HCT116 (cell line): ENCODE data around the gene ADGRG6. TPM values are rescaled to one million over a fixed set of nuclear protein-coding genes. Genes with fewer than 3 reads are reported as not detected.

ENCODE experiments used
- ATAC-seq: fragments of 200-7000 bp; cut with Tn5 transposase; 2 replicates; pipeline ENCODE4 v1.9.1; 2020; ENCODE audit warnings: mild to moderate bottlenecking, moderate library complexity
- BruUV-seq: library from RNA; stranded (reverse); fragments of 400-500 nt; replicated peaks from 2 replicates; lab custom pipeline; 2021; lab: Mats Ljungman, UMichigan
- CTCF ChIA-PET: fragments of 300-600 bp; sonication (Branson Sonifier 250); formaldehyde crosslinking; loops from one replicate; lab custom pipeline; 2021; ENCODE audit warnings: antibody characterized with exemption; lab: Charles Lee
- POLR2A ChIA-PET: fragments of 300-600, 350-600 bp; sonication (Branson Sonifier 250); formaldehyde crosslinking; loops from one replicate; lab custom pipeline; 2021; ENCODE audit warnings: antibody characterized with exemption; lab: Charles Lee
- RAD21 ChIA-PET, 2 experiments: fragments of 300-600 bp; sonication (Branson Sonifier 250); formaldehyde crosslinking; loops; one replicate each; lab custom pipeline; 2023; ENCODE audit warnings: low total read pairs in 2 of 2; ENCODE audit not compliant: uncharacterized antibody in 2 of 2, unreplicated experiment in 2 of 2, low non-redundant PET in 1 of 2; lab: Charles Lee
- DNase-seq: peaks from one replicate; pipeline ENCODE4 v3.0.0-alpha.2; 2010; ENCODE audit warnings: low read depth, low spot score
- H2AFZ ChIP-seq: fragments of 200-600 bp; shearing (Covaris generic), sonication (generic); 2 replicates; pipeline ENCODE4 v1.6.1; 2017; ENCODE audit warnings: low read depth, mixed run types, mixed read lengths, antibody characterized with exemption, low read length; ENCODE audit not compliant: poor library complexity, severe bottlenecking
- H3K27ac ChIP-seq: 2 replicates; pipeline ENCODE4 v1.5.1; 2012; ENCODE audit warnings: low read depth, low read length
- H3K27me3 ChIP-seq: fragments of 200-600 bp; sonication (generic); 2 replicates; pipeline ENCODE4 v1.6.1; 2016; ENCODE audit warnings: mixed run types, low read length, mixed read lengths; ENCODE audit not compliant: insufficient read depth
- H3K36me3 ChIP-seq, 2 experiments: fragments of 200-500 bp in 1 of 2; fragments of 200-600 bp in 1 of 2; sonication (Bioruptor generic) in 1 of 2; sonication (generic) in 1 of 2; 2 replicates each; pipeline versions ENCODE4 v1.5.1 to v1.6.1; 2014 to 2016; ENCODE audit warnings: low read length in 2 of 2, inconsistent platforms in 1 of 2, mixed read lengths in 1 of 2, mixed run types in 1 of 2; ENCODE audit not compliant: insufficient read depth in 2 of 2, control insufficient read depth in 1 of 2
- H3K4me1 ChIP-seq, 2 experiments: fragments of 200-600 bp in 1 of 2; sonication (generic) in 1 of 2; 2 replicates each; pipeline versions ENCODE4 v1.5.1 to v1.6.1; 2012 to 2017; ENCODE audit warnings: low read length in 2 of 2, inconsistent platforms in 1 of 2, mild to moderate bottlenecking in 1 of 2, mixed read lengths in 1 of 2, mixed run types in 1 of 2, moderate library complexity in 1 of 2; ENCODE audit not compliant: insufficient read depth in 2 of 2, control insufficient read depth in 1 of 2
- H3K4me2 ChIP-seq: fragments of 200-600 bp; sonication (generic); 2 replicates; pipeline ENCODE4 v1.6.1; 2017; ENCODE audit warnings: mixed run types, low read length, mixed read lengths
- H3K4me3 ChIP-seq, 2 experiments: fragments of 200-600 bp in 1 of 2; sonication (generic) in 1 of 2; replicated peaks in 1 of 2; 2 replicates each; pipeline ENCODE4 v1.5.1; 2011 to 2016; ENCODE audit warnings: low read length in 2 of 2, control low read depth in 1 of 2, low read depth in 1 of 2, mild to moderate bottlenecking in 1 of 2, mixed read lengths in 1 of 2, mixed run types in 1 of 2
- H3K79me2 ChIP-seq: fragments of 200-600 bp; sonication (generic); 2 replicates; pipeline ENCODE4 v1.6.1; 2017; ENCODE audit warnings: mild to moderate bottlenecking, mixed run types, low read length, moderate library complexity, mixed read lengths; ENCODE audit not compliant: insufficient read depth
- H3K9ac ChIP-seq: fragments of 200-600 bp; sonication (generic); 2 replicates; pipeline ENCODE4 v1.6.1; 2016; ENCODE audit warnings: low read length, mixed read lengths
- H3K9me2 ChIP-seq: fragments of 200-600 bp; sonication (generic), shearing (Covaris generic); 2 replicates; pipeline ENCODE4 v1.6.1; 2017; ENCODE audit warnings: mixed run types, mild to moderate bottlenecking, moderate library complexity; ENCODE audit not compliant: insufficient read depth
- H3K9me3 ChIP-seq, 2 experiments: fragments of 200-500 bp in 1 of 2; fragments of 200-600 bp in 1 of 2; sonication (Bioruptor generic) in 1 of 2; sonication (generic) in 1 of 2; 2 replicates each; pipeline ENCODE4 v1.6.1; 2014 to 2017; ENCODE audit warnings: low read length in 2 of 2, mixed read lengths in 2 of 2, inconsistent platforms in 1 of 2, low read depth in 1 of 2, mild to moderate bottlenecking in 1 of 2, mixed run types in 1 of 2, moderate library complexity in 1 of 2; ENCODE audit not compliant: control insufficient read depth in 1 of 2, insufficient read depth in 1 of 2
- H4K20me1 ChIP-seq: fragments of 200-600 bp; sonication (generic), shearing (Covaris generic); 2 replicates; pipeline ENCODE4 v1.6.1; 2017; ENCODE audit warnings: mixed run types, mild to moderate bottlenecking, moderate library complexity; ENCODE audit not compliant: insufficient read depth
- CEBPB ChIP-seq: IDR thresholded peaks from 2 replicates; pipeline ENCODE4 v1.6.1; 2012; ENCODE audit warnings: low read depth
- EZH2 ChIP-seq: fragments of 200-600 bp; sonication (generic); IDR thresholded peaks from 2 replicates; pipeline ENCODE4 v1.6.1; 2017; ENCODE audit warnings: antibody characterized with exemption, mixed run types
- POLR2A ChIP-seq: IDR thresholded peaks from 2 replicates; pipeline ENCODE4 v1.7.0; 2011; ENCODE audit warnings: borderline replicate concordance; ENCODE audit not compliant: insufficient read depth, insufficient read length; ENCODE audit errors: extremely low read depth
- POLR2AphosphoS5 ChIP-seq: IDR thresholded peaks from 2 replicates; pipeline ENCODE4 v1.6.1; 2011; ENCODE audit warnings: mild to moderate bottlenecking, low read depth, low read length, moderate library complexity
- SIN3A ChIP-seq: IDR thresholded peaks from 2 replicates; pipeline ENCODE4 v1.6.1; 2012; ENCODE audit warnings: low read depth
- SP1 ChIP-seq: IDR thresholded peaks from 2 replicates; pipeline ENCODE4 v1.6.1; 2012; ENCODE audit warnings: low read depth
- TCF7L2 ChIP-seq: IDR thresholded peaks from 2 replicates; pipeline ENCODE4 v1.7.0; 2011; ENCODE audit warnings: borderline replicate concordance, inconsistent platforms; ENCODE audit not compliant: insufficient read depth, insufficient read length; ENCODE audit errors: extremely low read depth
- ZFX ChIP-seq: fragments of 450-650 bp; IDR thresholded peaks from 2 replicates; pipeline ENCODE4 v1.6.1; 2017
- intact Hi-C: fragments of 100-400 bp; cut with micrococcal nuclease; formaldehyde crosslinking; loops from 2 replicates; pipeline ENCODE4 v1.10.0; 2022
- total RNA-seq: library from RNA; stranded (reverse); gene quantifications from one replicate; pipeline ENCODE4 v1.2.1, GENCODE V29; 2021; ENCODE audit not compliant: unreplicated experiment
- TF ChIP-seq, protein P1 (sequence below): IDR thresholded peaks from 2 replicates; pipeline ENCODE4 v1.6.1; 2012; ENCODE audit warnings: low read depth
- TF ChIP-seq, protein P2 (sequence below), 3 experiments: fragments of 200-600 bp in 1 of 3; sonication (generic) in 1 of 3; IDR thresholded peaks in 2 of 3; conservative IDR thresholded peaks in 1 of 3; 2 replicates each; pipeline ENCODE4 v1.5.1; 2012 to 2017; ENCODE audit warnings: low read depth in 2 of 3, low read length in 2 of 3, antibody characterized with exemption in 1 of 3, borderline replicate concordance in 1 of 3, control low read depth in 1 of 3, mild to moderate bottlenecking in 1 of 3, mixed read lengths in 1 of 3, mixed run types in 1 of 3, moderate library complexity in 1 of 3; ENCODE audit not compliant: insufficient read depth in 1 of 3

Gene ADGRG6
- total RNA-seq, 1 experiment from 2014 or later: 67.9 TPM

DNA sequence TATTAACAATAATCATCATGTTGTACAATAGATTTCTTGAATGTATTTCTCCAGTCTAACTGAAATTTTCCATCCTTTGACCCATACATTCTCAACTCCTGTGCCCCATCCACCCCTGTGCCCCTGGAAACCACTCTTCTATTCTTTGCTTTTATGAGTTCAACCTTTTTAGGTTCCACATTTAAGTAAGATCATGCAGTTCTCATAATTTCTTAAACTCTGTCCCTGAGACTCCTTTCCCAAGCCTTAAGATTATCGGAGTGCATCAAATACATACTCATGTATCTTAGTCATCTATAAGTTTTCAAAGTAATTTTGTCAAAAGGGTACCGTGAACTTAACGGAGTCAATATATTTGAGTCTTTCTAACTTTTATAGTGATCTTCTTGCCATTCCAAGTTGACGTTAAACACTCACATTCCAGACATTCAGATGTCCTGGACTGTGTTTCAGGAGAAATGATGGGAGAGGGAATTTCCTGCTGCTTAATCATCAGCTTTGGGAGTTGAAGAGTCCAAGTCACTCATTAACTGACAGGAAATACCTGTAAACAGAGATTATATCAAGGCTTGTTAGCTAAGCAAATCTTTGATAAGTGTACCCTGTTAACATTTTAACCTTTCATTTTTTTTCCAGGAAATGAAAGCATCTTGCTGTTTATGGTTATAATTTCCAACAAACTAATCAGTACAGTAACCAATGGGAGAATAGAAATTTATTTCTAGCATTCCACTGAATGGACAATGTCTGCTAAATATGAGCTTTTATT, 73.3 kb downstream of the ADGRG6 start (continued):
- TF ChIP-seq TCF7L2 (peak; percentile 32), SIN3A (peak; percentile 91), EZH2 (no peak), POLR2AphosphoS5 (peak; percentile 47)

DNA sequence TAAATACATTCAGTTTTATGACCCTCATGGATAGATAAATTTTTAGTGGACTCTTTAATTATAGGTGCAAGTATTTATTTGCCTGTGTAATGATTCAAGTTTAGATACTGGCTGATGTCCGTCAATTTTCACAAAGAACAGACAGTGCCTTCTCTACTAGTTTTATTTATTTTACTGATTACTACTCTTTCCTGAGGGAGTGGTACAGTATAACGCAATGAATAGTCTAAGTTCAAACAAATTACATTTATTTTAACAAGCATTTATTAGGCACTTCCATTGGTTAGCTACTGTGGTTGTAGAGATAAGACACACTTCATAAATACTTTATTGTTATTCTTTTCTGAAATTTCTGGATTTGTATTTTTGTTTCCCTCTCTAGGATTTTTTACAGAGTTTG, 74.3 kb downstream of the ADGRG6 start:
- peaks cover 87 to 93% of the 10 kb centered on the region in 2 experiments for H3K4me1 ChIP-seq
- H3K27ac ChIP-seq: peak overlapping the region; percentile 92; the same call in 1 of the 2 replicates
- H3K9me3 ChIP-seq: no peaks in the 10 kb centered on the region
- BruUV-seq: no TSS peak
- no peaks in the 10 kb centered on the region for H3K36me3 ChIP-seq
- ChIA-PET CTCF (interaction anchor here (1.2 kb wide), 1 partner anchor 11 kb away, joined by 4 read pairs; no protein-coding TSS in a partner anchor), POLR2A (no interaction called here), RAD21 (no interaction called here)
- H3K27me3 ChIP-seq: no peaks in the 10 kb centered on the region
- no peak overlapping the region for H2AFZ ChIP-seq
- H3K9me2 ChIP-seq: no peaks in the 10 kb centered on the region
- intact Hi-C loops: no loop called here
- no peaks in the 10 kb centered on the region for H4K20me1 ChIP-seq
- H3K4me2 ChIP-seq: peak overlapping the region; percentile 72
- DNase-seq: no peak
- TF ChIP-seq CEBPB: no peak
- no peak for TF ChIP-seq ZFX
- TF ChIP-seq SP1: no peak
- TF ChIP-seq POLR2A: no peak
- TF ChIP-seq, protein P1, sequence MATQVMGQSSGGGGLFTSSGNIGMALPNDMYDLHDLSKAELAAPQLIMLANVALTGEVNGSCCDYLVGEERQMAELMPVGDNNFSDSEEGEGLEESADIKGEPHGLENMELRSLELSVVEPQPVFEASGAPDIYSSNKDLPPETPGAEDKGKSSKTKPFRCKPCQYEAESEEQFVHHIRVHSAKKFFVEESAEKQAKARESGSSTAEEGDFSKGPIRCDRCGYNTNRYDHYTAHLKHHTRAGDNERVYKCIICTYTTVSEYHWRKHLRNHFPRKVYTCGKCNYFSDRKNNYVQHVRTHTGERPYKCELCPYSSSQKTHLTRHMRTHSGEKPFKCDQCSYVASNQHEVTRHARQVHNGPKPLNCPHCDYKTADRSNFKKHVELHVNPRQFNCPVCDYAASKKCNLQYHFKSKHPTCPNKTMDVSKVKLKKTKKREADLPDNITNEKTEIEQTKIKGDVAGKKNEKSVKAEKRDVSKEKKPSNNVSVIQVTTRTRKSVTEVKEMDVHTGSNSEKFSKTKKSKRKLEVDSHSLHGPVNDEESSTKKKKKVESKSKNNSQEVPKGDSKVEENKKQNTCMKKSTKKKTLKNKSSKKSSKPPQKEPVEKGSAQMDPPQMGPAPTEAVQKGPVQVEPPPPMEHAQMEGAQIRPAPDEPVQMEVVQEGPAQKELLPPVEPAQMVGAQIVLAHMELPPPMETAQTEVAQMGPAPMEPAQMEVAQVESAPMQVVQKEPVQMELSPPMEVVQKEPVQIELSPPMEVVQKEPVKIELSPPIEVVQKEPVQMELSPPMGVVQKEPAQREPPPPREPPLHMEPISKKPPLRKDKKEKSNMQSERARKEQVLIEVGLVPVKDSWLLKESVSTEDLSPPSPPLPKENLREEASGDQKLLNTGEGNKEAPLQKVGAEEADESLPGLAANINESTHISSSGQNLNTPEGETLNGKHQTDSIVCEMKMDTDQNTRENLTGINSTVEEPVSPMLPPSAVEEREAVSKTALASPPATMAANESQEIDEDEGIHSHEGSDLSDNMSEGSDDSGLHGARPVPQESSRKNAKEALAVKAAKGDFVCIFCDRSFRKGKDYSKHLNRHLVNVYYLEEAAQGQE: no peak
- no peak for TF ChIP-seq EZH2
- TF ChIP-seq, protein P2, sequence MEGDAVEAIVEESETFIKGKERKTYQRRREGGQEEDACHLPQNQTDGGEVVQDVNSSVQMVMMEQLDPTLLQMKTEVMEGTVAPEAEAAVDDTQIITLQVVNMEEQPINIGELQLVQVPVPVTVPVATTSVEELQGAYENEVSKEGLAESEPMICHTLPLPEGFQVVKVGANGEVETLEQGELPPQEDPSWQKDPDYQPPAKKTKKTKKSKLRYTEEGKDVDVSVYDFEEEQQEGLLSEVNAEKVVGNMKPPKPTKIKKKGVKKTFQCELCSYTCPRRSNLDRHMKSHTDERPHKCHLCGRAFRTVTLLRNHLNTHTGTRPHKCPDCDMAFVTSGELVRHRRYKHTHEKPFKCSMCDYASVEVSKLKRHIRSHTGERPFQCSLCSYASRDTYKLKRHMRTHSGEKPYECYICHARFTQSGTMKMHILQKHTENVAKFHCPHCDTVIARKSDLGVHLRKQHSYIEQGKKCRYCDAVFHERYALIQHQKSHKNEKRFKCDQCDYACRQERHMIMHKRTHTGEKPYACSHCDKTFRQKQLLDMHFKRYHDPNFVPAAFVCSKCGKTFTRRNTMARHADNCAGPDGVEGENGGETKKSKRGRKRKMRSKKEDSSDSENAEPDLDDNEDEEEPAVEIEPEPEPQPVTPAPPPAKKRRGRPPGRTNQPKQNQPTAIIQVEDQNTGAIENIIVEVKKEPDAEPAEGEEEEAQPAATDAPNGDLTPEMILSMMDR (IDR thresholded peaks at IDR 0.05 in 2 of 3, conservative IDR thresholded peaks at IDR 0.05 in 1 of 3; ENCODE audit: borderline replicate concordance in 1 of 3, insufficient read depth in 1 of 3, low read depth in 2 of 3, low read length in 2 of 3): no peak
- TF ChIP-seq, all 23 proteins: peak for 0
- H3K4me3 ChIP-seq: peak overlapping the region in 1 of 2 experiments; percentile 6; a peak in 1 of 4 replicates
- no peak for ATAC-seq
- peaks cover 77% of the 10 kb centered on the region for H3K79me2 ChIP-seq
- H3K9ac ChIP-seq: peak overlapping the region; percentile 52
